H1 (cell line): ENCODE results near the gene GPC6. TPM values are rescaled to one million over a fixed set of nuclear protein-coding genes. Genes with fewer than 3 reads are reported as not detected.

ENCODE experiments used
- CTCF ChIA-PET: fragments of 300-600 bp; sonication (Branson Sonifier 250); formaldehyde crosslinking; loops from one replicate; lab custom pipeline; 2021; ENCODE audit not compliant: partially characterized antibody; lab: Charles Lee
- POLR2A ChIA-PET: fragments of 300-600 bp; sonication (Branson Sonifier 250); formaldehyde crosslinking; loops from one replicate; lab custom pipeline; 2021; ENCODE audit warnings: inconsistent platforms; ENCODE audit not compliant: partially characterized antibody; lab: Charles Lee
- DNase-seq, 2 experiments: peaks; one replicate each; pipeline versions ENCODE4 v3.0.0 to v3.0.0-alpha.2; 2010 to 2022; ENCODE audit warnings: low spot score in 2 of 2, low read depth in 1 of 2, mixed read lengths in 1 of 2
- FAIRE-seq: peaks from 2 replicates; lab custom pipeline; 2011; peaks lifted over from hg19 to GRCh38; lab: Jason Lieb, UNC
- H2AFZ ChIP-seq: 2 replicates; pipeline ENCODE4 v1.8.1; 2012; ENCODE audit warnings: low read length, inconsistent platforms
- H2AK5ac ChIP-seq: 2 replicates; pipeline ENCODE4 v1.6.1; 2013; ENCODE audit warnings: low read depth, low read length
- H2BK120ac ChIP-seq: replicated peaks from 2 replicates; pipeline ENCODE3; 2013; ENCODE audit warnings: low read depth, low read length, inconsistent platforms
- H2BK12ac ChIP-seq: 2 replicates; pipeline ENCODE4 v1.6.1; 2013; ENCODE audit warnings: low read depth, low read length
- H2BK15ac ChIP-seq: 2 replicates; pipeline ENCODE4 v1.6.1; 2013; ENCODE audit warnings: low read length
- H2BK20ac ChIP-seq: 2 replicates; pipeline ENCODE4 v1.6.1; 2013; ENCODE audit warnings: low read length
- H2BK5ac ChIP-seq: 2 replicates; pipeline ENCODE4 v1.6.1; 2013; ENCODE audit warnings: low read depth, low read length
- H3K14ac ChIP-seq: 2 replicates; pipeline ENCODE4 v1.6.1; 2013; ENCODE audit warnings: inconsistent platforms; ENCODE audit not compliant: insufficient read length
- H3K18ac ChIP-seq: 2 replicates; pipeline ENCODE4 v1.6.1; 2013; ENCODE audit warnings: low read length; ENCODE audit errors: extremely low read depth
- H3K23ac ChIP-seq: 2 replicates; pipeline ENCODE4 v1.6.1; 2013; ENCODE audit warnings: inconsistent platforms; ENCODE audit not compliant: insufficient read length
- H3K23me2 ChIP-seq: 2 replicates; pipeline ENCODE4 v1.6.1; 2013; ENCODE audit warnings: low read depth, low read length
- H3K27ac ChIP-seq: 2 replicates; pipeline ENCODE4 v1.6.1; 2011; ENCODE audit warnings: low read depth, low read length, inconsistent platforms
- H3K27me3 ChIP-seq, 4 experiments: replicated peaks in 1 of 4; 1 replicate in 1 of 4; 2 replicates in 3 of 4; pipeline versions ENCODE4 v1.6.1 to v1.8.1; 2011 to 2013; ENCODE audit warnings: low read length in 3 of 4, mild to moderate bottlenecking in 3 of 4, inconsistent platforms in 2 of 4, mixed read lengths in 2 of 4, moderate library complexity in 1 of 4; ENCODE audit not compliant: control insufficient read depth in 3 of 4, insufficient read depth in 3 of 4; ENCODE audit errors: extremely low read depth in 1 of 4
- H3K36me3 ChIP-seq, 4 experiments: 2 replicates each; pipeline versions ENCODE4 v1.6.1 to v1.8.1; 2011 to 2013; ENCODE audit warnings: mild to moderate bottlenecking in 4 of 4, low read length in 3 of 4, moderate library complexity in 2 of 4, control low read depth in 1 of 4, inconsistent platforms in 1 of 4; ENCODE audit not compliant: insufficient read depth in 4 of 4, control insufficient read depth in 2 of 4
- H3K4ac ChIP-seq: replicated peaks from 2 replicates; pipeline ENCODE3; 2013; ENCODE audit warnings: low read length, low read depth, mixed read lengths, inconsistent platforms; ENCODE audit not compliant: insufficient read length
- H3K4me1 ChIP-seq, 4 experiments: replicated peaks in 1 of 4; 1 replicate in 1 of 4; 2 replicates in 3 of 4; pipeline versions ENCODE4 v1.6.1 to v1.8.1; 2011 to 2013; ENCODE audit warnings: low read length in 3 of 4, inconsistent platforms in 2 of 4, mixed read lengths in 1 of 4; ENCODE audit not compliant: insufficient read depth in 4 of 4, control insufficient read depth in 3 of 4
- H3K4me2 ChIP-seq, 2 experiments: 2 replicates each; pipeline versions ENCODE4 v1.6.1 to v1.8.1; 2011 to 2013; ENCODE audit warnings: low read depth in 2 of 2, low read length in 2 of 2, control low read depth in 1 of 2, inconsistent platforms in 1 of 2, mild to moderate bottlenecking in 1 of 2; ENCODE audit not compliant: insufficient read depth in 1 of 2
- H3K4me3 ChIP-seq, 4 experiments: fragments of 200-600, 300-600 bp in 1 of 4; sonication (generic), shearing (Covaris generic), sonication (Bioruptor Twin) in 1 of 4; 2 replicates each; pipeline versions ENCODE4 v1.5.1 to v1.8.1; 2011 to 2016; ENCODE audit warnings: low read length in 4 of 4, low read depth in 3 of 4, control low read depth in 2 of 4, inconsistent platforms in 2 of 4, mild to moderate bottlenecking in 2 of 4, mixed read lengths in 1 of 4, moderate library complexity in 1 of 4; ENCODE audit not compliant: insufficient read depth in 2 of 4; ENCODE audit errors: extremely low read depth in 1 of 4
- H3K56ac ChIP-seq: replicated peaks from 2 replicates; pipeline ENCODE3; 2013; ENCODE audit warnings: low read depth, mild to moderate bottlenecking, mixed read lengths, low read length, inconsistent platforms; ENCODE audit not compliant: insufficient read length
- H3K79me1 ChIP-seq: 2 replicates; pipeline ENCODE4 v1.6.1; 2013; ENCODE audit warnings: low read depth, low read length, control low read depth
- H3K79me2 ChIP-seq, 2 experiments: 2 replicates each; pipeline versions ENCODE4 v1.6.1 to v1.8.1; 2012 to 2013; ENCODE audit warnings: low read length in 2 of 2, mild to moderate bottlenecking in 2 of 2, inconsistent platforms in 1 of 2; ENCODE audit not compliant: insufficient read depth in 2 of 2, control insufficient read depth in 1 of 2
- H3K9ac ChIP-seq, 4 experiments: replicated peaks in 1 of 4; 1 replicate in 1 of 4; 2 replicates in 3 of 4; pipeline versions ENCODE4 v1.6.1 to v1.8.1; 2011 to 2013; ENCODE audit warnings: low read depth in 3 of 4, low read length in 3 of 4, control low read depth in 2 of 4, mild to moderate bottlenecking in 2 of 4, moderate library complexity in 2 of 4, inconsistent platforms in 1 of 4; ENCODE audit errors: extremely low read depth in 1 of 4
- H3K9me3 ChIP-seq, 2 experiments: 2 replicates each; pipeline versions ENCODE4 v1.6.1 to v1.8.1; 2012 to 2013; ENCODE audit warnings: mild to moderate bottlenecking in 2 of 2, moderate library complexity in 2 of 2, control low read depth in 1 of 2, inconsistent platforms in 1 of 2, low read depth in 1 of 2, low read length in 1 of 2, mixed read lengths in 1 of 2; ENCODE audit not compliant: insufficient read depth in 2 of 2
- H4K20me1 ChIP-seq, 2 experiments: replicated peaks in 1 of 2; 2 replicates each; pipeline versions ENCODE3 to v1.8.1; 2011 to 2013; ENCODE audit warnings: inconsistent platforms in 2 of 2, low read length in 2 of 2, mild to moderate bottlenecking in 1 of 2; ENCODE audit not compliant: insufficient read depth in 2 of 2, control insufficient read depth in 1 of 2
- H4K5ac ChIP-seq: 2 replicates; pipeline ENCODE4 v1.6.1; 2013; ENCODE audit warnings: low read length, low read depth, mixed read lengths, inconsistent platforms; ENCODE audit not compliant: insufficient read length
- H4K8ac ChIP-seq: 2 replicates; pipeline ENCODE4 v1.8.0; 2013; ENCODE audit warnings: mild to moderate bottlenecking, moderate library complexity, low read length, inconsistent platforms; ENCODE audit not compliant: insufficient read depth; ENCODE audit errors: extremely low read depth
- H4K91ac ChIP-seq: replicated peaks from 2 replicates; pipeline ENCODE3; 2013; ENCODE audit warnings: low read length, mixed read lengths, inconsistent platforms; ENCODE audit not compliant: insufficient read length
- CBX5 ChIP-seq: fragments of 300-800, 300-1000 bp; sonication (generic); IDR thresholded peaks from 2 replicates; pipeline ENCODE4 v1.7.1; 2016; ENCODE audit warnings: antibody characterized with exemption, low read length, low read depth
- JUN ChIP-seq: IDR thresholded peaks from 2 replicates; pipeline ENCODE4 v1.6.1; 2011; ENCODE audit warnings: low read depth, mild to moderate bottlenecking, improper control_type of control experiment, low read length
- NRF1 ChIP-seq: IDR thresholded peaks from 2 replicates; pipeline ENCODE4 v1.6.1; 2011; ENCODE audit warnings: mild to moderate bottlenecking, low read depth, low read length, improper control_type of control experiment
- PHF8 ChIP-seq: fragments of 200-600 bp; sonication (generic); conservative IDR thresholded peaks from 2 replicates; pipeline ENCODE4 v1.7.1; 2012; ENCODE audit warnings: low read depth, mild to moderate bottlenecking, inconsistent platforms, low read length, moderate library complexity
- POLR2A ChIP-seq, 2 experiments: IDR thresholded peaks; 1 replicate in 1 of 2; 2 replicates in 1 of 2; pipeline ENCODE4 v1.6.1; 2011; ENCODE audit warnings: low read depth in 2 of 2, low read length in 2 of 2, mild to moderate bottlenecking in 2 of 2; ENCODE audit errors: control extremely low read depth in 1 of 2
- RFX5 ChIP-seq: IDR thresholded peaks from 2 replicates; pipeline ENCODE4 v1.6.1; 2011; ENCODE audit warnings: low read depth, low read length, improper control_type of control experiment, borderline replicate concordance
- SAP30 ChIP-seq: fragments of 300-600 bp; sonication (generic); IDR thresholded peaks from 2 replicates; pipeline ENCODE4 v1.7.1; 2012; ENCODE audit warnings: low read length, moderate library complexity, mild to moderate bottlenecking, inconsistent platforms; ENCODE audit not compliant: insufficient read depth, insufficient replicate concordance
- SP1 ChIP-seq: IDR thresholded peaks from 2 replicates; pipeline ENCODE4 v1.6.1; 2011; ENCODE audit warnings: low read depth, low read length
- TAF1 ChIP-seq: IDR thresholded peaks from 2 replicates; pipeline ENCODE4 v1.6.1; 2011; ENCODE audit warnings: mild to moderate bottlenecking, low read depth, low read length
- WGBS, 2 experiments: shearing (Covaris generic) in 1 of 2; methylation state at CpG; one replicate each; pipeline versions ENCODE4 v1.1.6 to v1.1.7; 2013 to 2015; ENCODE audit warnings: low lambda C conversion rate in 2 of 2, mixed read lengths in 2 of 2, inconsistent platforms in 1 of 2, low coverage in 1 of 2, missing lambda C conversion rate in 1 of 2; ENCODE audit not compliant: insufficient replicate concordance in 2 of 2, insufficient coverage in 1 of 2, insufficient read length in 1 of 2; ENCODE audit errors: extremely low coverage in 1 of 2, missing lambda C conversion rate in 1 of 2; 5-methylcytosine and 5-hydroxymethylcytosine counted together
- polyA plus RNA-seq, 7 experiments: library from polyadenylated mRNA; depleted of rRNA in 3 of 7; stranded (reverse) in 5 of 7; unstranded in 2 of 7; fragments of >200 nt in 5 of 7; fragments of 200-250 nt in 2 of 7; gene quantifications; 1 replicate in 5 of 7; 2 replicates in 1 of 7; 4 replicates in 1 of 7; pipeline versions ENCODE4 v1.2.1 to v1.2.3, GENCODE V29; 2011 to 2013; ENCODE audit warnings: missing spikeins in 2 of 7, mixed read lengths in 2 of 7
- total RNA-seq: library from RNA; stranded (reverse); fragmentation: NEBNext Ultra II Directional; extraction: Animal tissue kit (Norgen Biotek cat#: 25700); gene quantifications from 2 replicates; pipeline ENCODE4 v1.2.1, GENCODE V29; 2021
- TF ChIP-seq, protein P1 (sequence below): IDR thresholded peaks from 2 replicates; pipeline ENCODE4 v1.6.1; 2012; ENCODE audit warnings: low read length, inconsistent platforms

The GPC6 gene
- total and polyA plus RNA-seq, 2 of the 8 experiments (the other 6 are each of a cell fraction or from before 2014, with no cell fraction given) = 5.4 to 12.0 TPM

DNA sequence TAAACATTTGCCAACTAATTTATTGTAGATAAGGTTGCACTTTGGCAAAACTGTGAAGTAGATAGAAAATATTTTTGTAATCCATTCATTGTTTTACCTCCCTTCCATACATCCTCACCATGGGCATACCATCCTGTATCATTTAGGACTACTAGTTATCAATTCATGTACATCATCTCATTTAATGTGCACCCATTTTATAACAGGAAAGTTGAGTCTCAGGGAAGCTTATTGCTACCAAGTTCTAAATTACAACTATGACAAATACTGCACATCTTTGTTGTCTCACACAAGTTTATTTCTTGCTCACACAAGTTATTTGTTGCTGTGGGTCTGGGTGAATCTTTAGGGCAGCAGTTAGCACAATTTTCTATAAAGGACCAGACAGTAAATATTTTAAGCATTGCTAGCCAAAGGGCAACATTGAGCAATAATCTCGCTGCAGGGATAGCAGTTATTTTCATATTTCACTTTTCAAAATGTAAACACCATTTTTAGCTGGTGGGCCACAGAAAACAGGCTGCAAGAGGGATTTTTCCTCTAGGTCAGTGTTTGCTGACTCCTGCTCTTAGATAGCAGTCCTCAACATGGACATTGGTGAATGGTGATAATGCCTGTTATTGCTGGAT is 276.5 kb downstream of the GPC6 start:
- H3K56ac ChIP-seq = no peak overlapping the region
- TF ChIP-seq NRF1 (no peak), JUN (no peak), CBX5 (no peak), SAP30 (no peak), RFX5 (no peak), TAF1 (no peak), SP1 (no peak), POLR2A (IDR thresholded peaks at IDR 0.05; ENCODE audit: control extremely low read depth in 1 of 2, low read depth in 2 of 2, low read length in 2 of 2) (no peak), PHF8 (no peak)
- TF ChIP-seq, protein P1, sequence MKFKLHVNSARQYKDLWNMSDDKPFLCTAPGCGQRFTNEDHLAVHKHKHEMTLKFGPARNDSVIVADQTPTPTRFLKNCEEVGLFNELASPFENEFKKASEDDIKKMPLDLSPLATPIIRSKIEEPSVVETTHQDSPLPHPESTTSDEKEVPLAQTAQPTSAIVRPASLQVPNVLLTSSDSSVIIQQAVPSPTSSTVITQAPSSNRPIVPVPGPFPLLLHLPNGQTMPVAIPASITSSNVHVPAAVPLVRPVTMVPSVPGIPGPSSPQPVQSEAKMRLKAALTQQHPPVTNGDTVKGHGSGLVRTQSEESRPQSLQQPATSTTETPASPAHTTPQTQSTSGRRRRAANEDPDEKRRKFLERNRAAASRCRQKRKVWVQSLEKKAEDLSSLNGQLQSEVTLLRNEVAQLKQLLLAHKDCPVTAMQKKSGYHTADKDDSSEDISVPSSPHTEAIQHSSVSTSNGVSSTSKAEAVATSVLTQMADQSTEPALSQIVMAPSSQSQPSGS = no peak
- no peaks in the 10 kb centered on the region for H3K79me2 ChIP-seq
- H3K4me1 ChIP-seq = peaks cover 0 to under 1% (median 0%) of the 10 kb centered on the region in 4 experiments; a peak in 1 of 7 replicates
- no peaks in the 10 kb centered on the region for H3K27me3 ChIP-seq
- H2AK5ac ChIP-seq = no peak overlapping the region
- DNase-seq = no peak
- no peak overlapping the region for H2BK5ac ChIP-seq
- H3K23ac ChIP-seq = no peak overlapping the region
- H3K27ac ChIP-seq = no peak overlapping the region
- H2BK15ac ChIP-seq = no peak overlapping the region
- no peak overlapping the region for H4K5ac ChIP-seq
- 88% methylated on average over 1 of the region's 1 CpG; no CpG with 5 or more reads in 1 of the 2 experiments for WGBS, 2 experiments
- H3K4me3 ChIP-seq = no peak overlapping the region
- H3K23me2 ChIP-seq = no peaks in the 10 kb centered on the region; the same call in 1 of the 2 replicates
- no peak overlapping the region for H4K8ac ChIP-seq
- ChIA-PET POLR2A (no interaction called here), CTCF (interaction anchor here (1.3 kb wide), 1 partner anchor 274 kb away, joined by 3 read pairs; no protein-coding TSS in a partner anchor)
- H3K4me2 ChIP-seq = no peak overlapping the region
- FAIRE-seq = no peak
- no peak overlapping the region for H3K18ac ChIP-seq
- H2AFZ ChIP-seq = no peak overlapping the region
- no peak overlapping the region for H4K91ac ChIP-seq
- H2BK120ac ChIP-seq = no peak overlapping the region
- no peak overlapping the region for H2BK20ac ChIP-seq
- no peak overlapping the region for H3K14ac ChIP-seq
- no peak overlapping the region for H3K9ac ChIP-seq
- no peak overlapping the region for H3K4ac ChIP-seq
- H2BK12ac ChIP-seq = no peak overlapping the region
- no peaks in the 10 kb centered on the region for H3K36me3 ChIP-seq
- H3K79me1 ChIP-seq = no peaks in the 10 kb centered on the region
- peaks cover 0 to 2% of the 10 kb centered on the region in 2 experiments; a peak in 1 of 4 replicates for H3K9me3 ChIP-seq
- H4K20me1 ChIP-seq = no peaks in the 10 kb centered on the region
